ENCODE data around the gene TPRX1. TPM values are rescaled to one million over a fixed set of nuclear protein-coding genes. Genes with fewer than 3 reads are reported as not detected.

Gene TPRX1
- total and polyA plus RNA-seq, 9 of the 15 experiments (the other 6 are each of a cell fraction or from before 2014, with no cell fraction given) = not detected

GRCh38 chr19:47779524-47780214 is 24.7 kb downstream of the TPRX1 start:
- 31% methylated on average over 22 of the region's 24 CpGs for WGBS (ENCODE audit: insufficient coverage, low coverage, missing lambda C conversion rate)
- no peak for TF ChIP-seq IRF1 (CRISPR knock-in tag; IDR thresholded peaks at IDR 0.05; ENCODE audit: borderline replicate concordance)
- TF ChIP-seq MEF2A (IDR thresholded peaks at IDR 0.05; ENCODE audit: control insufficient read depth, low read depth, low read length) = peak; percentile 89
- no peak for TF ChIP-seq CHD4 (IDR thresholded peaks at IDR 0.05; ENCODE audit: insufficient read depth, insufficient replicate concordance, low read depth, low read length, poor library complexity, severe bottlenecking)
- TF ChIP-seq ETV5 (CRISPR knock-in tag; IDR thresholded peaks at IDR 0.05; ENCODE audit: low read depth) = no peak
- TF ChIP-seq ZBTB33 (CRISPR knock-in tag; IDR thresholded peaks at IDR 0.05) = no peak
- 0 out of 4 replicates have a peak, but pooled peaks of 1 of the 2 experiments have one; percentile 21 for TF ChIP-seq TBL1XR1 (IDR thresholded peaks at IDR 0.05; ENCODE audit: low read length in 2 of 2)
- TF ChIP-seq ZNF121 (CRISPR knock-in tag; conservative IDR thresholded peaks at IDR 0.05) = peak; percentile 92
- TF ChIP-seq MEF2D (tag; conservative IDR thresholded peaks at IDR 0.05; ENCODE audit: low read depth) = peak; percentile 57; the same call in 1 of the 2 replicates
- peak; percentile 83; the same call in 1 of the 2 replicates for TF ChIP-seq NFATC3 (IDR thresholded peaks at IDR 0.05)
- no peak for TF ChIP-seq ZNF449 (CRISPR knock-in tag; IDR thresholded peaks at IDR 0.05)
- no peaks in the 10 kb centered on the region for H4K20me1 ChIP-seq (replicated peaks; ENCODE audit: control insufficient read depth, insufficient read depth, low read length)
- peaks cover 11 to 29% of the 10 kb centered on the region in 2 experiments; a peak in 3 of 5 replicates for H3K4me1 ChIP-seq (replicated peaks in 1 of 2; ENCODE audit: control insufficient read depth in 2 of 2, insufficient read depth in 2 of 2, low read length in 2 of 2)
- H3K4me2 ChIP-seq (ENCODE audit: insufficient read depth, low read length) = peak overlapping the region; percentile 84
- H3K27me3 ChIP-seq (ENCODE audit: control insufficient read depth in 2 of 2, insufficient read depth in 2 of 2, low read length in 2 of 2) = no peaks in the 10 kb centered on the region
- H3K27ac ChIP-seq (ENCODE audit: extremely low read depth, low read depth, low read length) = no peak overlapping the region; the same call in 1 of the 3 replicates
- peak overlapping the region; percentile 95 for H3K4me3 ChIP-seq
- DNase-seq (ENCODE audit: extremely low read depth in 1 of 4, low spot score in 3 of 4) = peak in 2 of 4 experiments; percentile 17 to 32
- peaks cover 3% of the 10 kb centered on the region for H3K9me1 ChIP-seq (ENCODE audit: control insufficient read depth, insufficient read depth, low read length)
- BruUV-seq (replicated peaks) = no TSS peak
- H3K9me3 ChIP-seq (replicated peaks; ENCODE audit: control insufficient read depth, insufficient read depth, low read depth, low read length) = no peaks in the 10 kb centered on the region
- peak overlapping the region; percentile 94 to 100 for H3K9ac ChIP-seq (ENCODE audit: insufficient read depth in 1 of 2, low read depth in 2 of 2, low read length in 2 of 2)
- peaks cover 35% of the 10 kb centered on the region; the same call in 2 of the 3 replicates for H3K36me3 ChIP-seq (ENCODE audit: control insufficient read depth, insufficient read depth, low read length)
- ChIA-PET POLR2A (interaction anchor here (0.9 kb wide), 1 partner anchor 15 kb away, joined by 3 read pairs; no protein-coding TSS in a partner anchor), CTCF (ENCODE audit: low intra/inter-chr PET ratio) (no interaction called here)
- peak; percentile 49 for FAIRE-seq
- peaks cover 25% of the 10 kb centered on the region for H3K79me2 ChIP-seq (ENCODE audit: control insufficient read depth, insufficient read depth, low read length)
- ATAC-seq = no peak
- in situ Hi-C loops (cut with MboI) = no loop called here
- intact Hi-C loops (cut with micrococcal nuclease) = no loop called here
- H2AFZ ChIP-seq (ENCODE audit: low read depth, low read length) = peak overlapping the region; percentile 96; the same call in 1 of the 2 replicates
